Activated CD4-positive, CD25-positive, alpha-beta regulatory T cell treated with anti-CD3 and anti-CD28 coated beads, Interleukin-2, amount 50 U/mL, for 24 hours (primary cell): ENCODE results near the gene PHAF1.
A peak's percentile ranks its signal among the peaks of the same experiment; 100 is the strongest.

Source experiments
- ATAC-seq, 2 donors: fragments of 150-1000 bp; cut with Tn5 transposase; one replicate each; pipeline ENCODE4 v1.10.0; 2021; ENCODE audit warnings: mild to moderate bottlenecking in 1 of 2, moderate library complexity in 1 of 2

PHAF1 gene

DNA sequence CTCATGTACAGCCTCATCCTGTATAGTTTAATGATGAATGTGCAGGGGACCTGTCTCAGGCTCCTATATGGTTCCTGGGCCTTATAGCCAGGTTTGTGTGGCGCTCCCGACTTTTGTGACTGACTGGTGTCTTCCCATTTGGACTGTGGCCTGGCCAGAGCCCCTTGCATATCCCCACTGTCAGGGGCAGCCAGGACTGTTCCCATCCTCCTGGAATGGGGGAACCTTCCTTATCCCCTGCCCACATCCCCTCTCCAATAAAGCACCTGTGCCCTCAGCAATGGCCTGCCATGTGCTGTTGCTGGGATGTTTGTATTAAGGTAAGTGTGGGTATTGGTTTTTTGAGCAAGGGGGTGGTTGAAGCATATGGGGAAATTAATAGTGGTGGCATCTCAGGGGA, 38.5 kb downstream of the PHAF1 start:
- no peak for ATAC-seq

DNA sequence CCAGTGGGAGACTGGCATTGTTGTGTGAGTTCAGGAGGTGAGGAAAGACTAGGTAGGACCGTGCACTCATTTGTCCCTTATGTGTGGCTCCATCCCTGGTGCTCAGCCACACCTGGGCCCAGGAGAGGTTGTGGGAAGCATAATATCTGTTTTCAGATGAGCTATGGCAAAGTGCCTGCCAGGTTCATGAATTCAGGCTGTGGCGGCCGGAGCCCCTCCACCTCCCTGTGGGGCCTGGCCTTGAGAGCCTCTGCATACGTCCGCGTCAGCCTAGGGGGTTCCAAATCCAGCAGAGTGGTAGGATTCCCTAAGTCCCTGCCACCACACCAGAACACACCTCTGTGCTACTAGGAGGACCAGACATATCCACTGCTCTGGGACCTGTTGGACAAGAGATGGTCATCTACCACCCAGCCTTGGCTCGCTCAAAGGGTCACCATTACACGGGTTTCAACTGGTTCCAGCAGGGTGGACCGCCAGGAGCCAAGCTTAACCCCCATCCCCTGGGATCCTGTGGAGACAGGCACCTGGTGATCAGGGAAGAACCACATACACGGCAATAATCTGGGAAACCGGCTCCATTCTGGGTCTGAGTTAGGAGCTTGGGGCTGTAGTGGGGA, 39.0 kb downstream of the PHAF1 start:
- no peak for ATAC-seq

DNA sequence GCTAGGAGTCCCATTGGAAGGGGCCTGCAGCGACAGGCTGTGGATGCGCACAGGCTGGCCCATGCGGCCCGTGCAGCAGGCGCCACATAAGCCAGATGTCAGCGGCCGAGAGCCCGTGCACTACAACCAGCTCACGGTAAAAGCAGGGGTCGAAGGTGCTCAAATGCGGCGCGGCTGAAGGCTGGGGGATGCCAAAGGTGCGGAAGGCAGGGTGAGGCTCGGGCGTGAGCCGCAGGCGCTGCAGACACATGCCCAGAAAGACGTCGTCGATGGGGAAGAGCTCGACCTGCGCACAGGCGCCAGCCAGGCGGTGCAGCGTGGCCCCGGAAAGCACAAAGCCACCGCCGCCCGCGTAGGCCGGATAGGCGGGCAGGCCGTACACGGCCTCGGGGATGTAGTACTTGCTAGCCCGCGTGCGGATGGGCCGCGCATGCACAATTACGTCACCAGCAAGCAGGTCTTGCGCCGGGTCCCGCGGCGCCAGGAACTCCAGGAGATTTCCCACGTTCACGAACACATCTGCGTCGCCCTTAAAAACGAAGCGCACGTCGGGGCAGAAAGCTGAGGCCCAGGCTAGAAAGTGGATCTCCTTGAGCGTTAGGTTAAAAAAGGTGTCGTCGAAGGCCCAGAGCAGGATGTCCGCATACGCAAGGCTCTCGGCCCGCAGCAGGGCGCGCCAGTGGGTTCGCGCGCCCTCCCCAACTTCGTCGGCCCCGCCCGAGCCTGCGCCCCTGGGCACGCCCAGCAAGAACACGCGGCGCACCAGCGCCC, 39.7 kb downstream of the PHAF1 start:
- no peak for ATAC-seq

DNA sequence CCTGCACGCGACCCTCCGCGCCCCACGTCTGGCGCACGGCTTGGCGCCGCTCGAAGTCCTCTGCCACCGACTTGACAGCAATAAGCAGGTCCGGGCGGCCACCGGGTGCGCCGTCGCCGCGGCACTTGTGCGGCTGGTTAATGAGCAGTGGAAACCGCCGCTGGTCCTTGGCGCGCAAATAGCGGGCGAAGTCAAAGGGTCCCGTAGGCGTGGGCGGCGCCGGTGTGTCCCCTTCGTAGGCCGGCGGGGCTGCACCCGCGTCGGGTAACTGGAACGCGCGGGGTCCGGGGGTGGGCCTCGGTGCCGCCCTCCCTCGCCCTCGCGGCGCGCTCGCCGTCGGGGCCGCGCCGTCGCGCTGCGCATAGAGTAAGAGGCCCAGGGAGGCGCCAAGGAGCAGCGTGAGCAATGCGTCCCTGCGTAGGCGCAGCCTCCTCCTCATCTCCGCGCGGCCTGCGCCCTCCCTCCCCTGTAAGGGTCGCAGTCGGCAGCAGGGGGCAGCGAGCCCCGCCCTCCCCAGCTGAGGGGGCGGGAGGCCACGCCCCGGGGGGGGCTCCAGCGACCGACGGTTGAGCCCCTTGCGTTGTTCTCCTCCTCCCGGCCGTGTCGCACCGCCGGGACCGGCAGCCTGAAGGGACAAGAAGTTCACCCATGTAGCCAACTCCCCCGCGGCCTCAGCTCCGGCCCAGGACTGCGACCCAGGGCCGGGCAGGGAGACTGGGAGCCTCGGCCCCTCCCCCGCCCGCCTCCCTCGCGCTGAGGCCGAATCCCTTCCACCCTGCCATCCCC, 40.5 kb downstream of the PHAF1 start:
- peak; percentile 69 to 74 for ATAC-seq

DNA sequence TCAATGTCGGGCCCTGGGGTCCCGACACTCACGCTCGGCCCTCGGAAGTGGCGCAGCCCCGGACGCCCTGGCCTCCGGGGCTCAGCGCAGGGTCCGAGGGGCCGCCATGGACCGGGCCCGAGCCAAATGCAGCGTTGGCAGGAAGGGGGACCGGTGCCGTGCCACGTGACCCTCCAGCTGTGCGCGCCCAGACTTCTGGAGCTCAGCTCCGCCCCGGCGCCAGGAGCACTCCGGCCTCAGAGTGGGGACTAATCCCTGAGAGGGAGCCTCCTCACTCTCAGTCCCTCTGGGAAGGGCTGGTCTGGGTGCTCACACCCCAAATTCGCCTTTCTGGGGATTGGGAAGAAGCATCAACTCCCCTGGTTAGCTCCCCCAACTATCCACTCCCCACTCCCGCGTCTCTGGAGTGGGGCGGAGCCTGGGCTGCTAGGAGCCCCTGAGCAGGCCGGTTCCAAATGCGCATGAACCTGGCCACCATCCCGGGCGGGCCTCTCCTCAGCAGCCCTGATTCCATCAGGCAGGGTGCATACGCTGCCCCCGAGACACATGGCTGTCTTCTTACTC, 41.2 kb downstream of the PHAF1 start, which contains the start of gene B3GNT9:
Gene B3GNT9 (minus strand): TSS at position 166 of the 564 bp plus-strand sequence. CDS start 513 bp downstream, outside the sequence.
- no peak for ATAC-seq

DNA sequence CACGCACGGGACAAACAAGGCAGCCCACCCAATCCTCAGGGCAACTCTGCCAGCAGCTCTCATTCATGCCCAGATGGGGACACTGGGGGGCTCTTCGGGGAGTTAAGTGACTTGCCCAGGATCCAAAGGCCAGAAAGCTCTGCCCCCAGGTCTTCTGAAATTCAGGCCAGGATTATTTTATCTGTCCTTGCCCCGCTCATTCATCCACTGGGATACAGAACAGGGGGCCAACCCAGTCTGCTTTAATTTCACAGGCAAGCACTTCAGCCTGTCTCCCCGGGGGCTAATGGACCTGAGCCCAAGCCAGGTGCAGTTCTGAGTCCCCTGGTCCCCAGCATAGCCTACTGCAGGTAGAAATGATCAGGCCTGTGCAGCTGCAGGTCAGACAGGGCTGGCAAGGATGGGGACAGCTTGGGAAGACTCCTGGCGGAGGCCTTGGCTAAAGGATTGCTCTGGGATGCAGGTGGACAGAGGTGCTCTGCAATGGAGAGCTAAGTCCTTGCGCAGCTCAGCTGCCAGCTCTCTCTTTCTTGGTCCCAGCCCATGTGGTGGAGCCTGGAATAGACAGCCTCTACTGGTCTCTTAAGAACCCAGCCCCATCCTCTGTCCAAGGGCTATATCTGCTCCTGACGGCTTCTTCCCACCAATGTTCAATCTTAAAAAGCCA, 41.8 kb downstream of the PHAF1 start:
- no peak for ATAC-seq

DNA sequence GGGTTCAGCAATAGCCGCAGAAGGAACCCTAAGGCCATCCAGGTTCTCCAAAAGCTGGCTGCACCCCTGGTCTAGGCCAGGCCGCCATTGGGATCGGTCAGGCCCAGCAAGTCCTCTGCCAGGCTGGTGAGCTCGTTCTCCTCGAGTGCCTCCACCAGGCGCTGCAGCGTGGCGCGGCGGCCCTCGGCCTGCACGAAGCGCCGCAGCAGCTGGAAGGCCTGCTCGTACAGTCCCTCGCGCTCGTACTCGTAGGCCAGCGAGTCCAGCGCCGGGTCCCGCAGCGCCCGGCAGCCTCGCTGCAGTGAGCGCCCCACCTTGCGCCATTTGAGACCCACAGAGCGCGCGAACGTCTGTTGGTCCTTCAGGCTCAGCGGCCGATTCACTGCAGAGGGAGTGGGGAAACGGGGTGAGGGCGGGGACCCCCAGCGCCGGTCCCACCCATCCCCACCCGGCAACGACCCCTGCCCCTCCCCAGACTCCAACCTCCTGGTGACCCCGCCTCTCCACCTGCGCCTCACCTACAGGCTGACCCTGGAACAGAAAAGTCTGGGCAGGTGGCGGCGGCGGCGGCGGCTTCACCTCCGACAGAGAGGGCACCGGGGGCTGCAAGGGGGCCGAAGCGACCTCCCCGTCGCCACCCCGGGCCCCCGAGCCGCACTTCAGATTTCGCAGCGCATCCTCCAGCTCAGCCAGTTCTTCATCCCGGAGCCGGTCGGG, 45.0 kb downstream of the PHAF1 start:
- ATAC-seq = no peak

DNA sequence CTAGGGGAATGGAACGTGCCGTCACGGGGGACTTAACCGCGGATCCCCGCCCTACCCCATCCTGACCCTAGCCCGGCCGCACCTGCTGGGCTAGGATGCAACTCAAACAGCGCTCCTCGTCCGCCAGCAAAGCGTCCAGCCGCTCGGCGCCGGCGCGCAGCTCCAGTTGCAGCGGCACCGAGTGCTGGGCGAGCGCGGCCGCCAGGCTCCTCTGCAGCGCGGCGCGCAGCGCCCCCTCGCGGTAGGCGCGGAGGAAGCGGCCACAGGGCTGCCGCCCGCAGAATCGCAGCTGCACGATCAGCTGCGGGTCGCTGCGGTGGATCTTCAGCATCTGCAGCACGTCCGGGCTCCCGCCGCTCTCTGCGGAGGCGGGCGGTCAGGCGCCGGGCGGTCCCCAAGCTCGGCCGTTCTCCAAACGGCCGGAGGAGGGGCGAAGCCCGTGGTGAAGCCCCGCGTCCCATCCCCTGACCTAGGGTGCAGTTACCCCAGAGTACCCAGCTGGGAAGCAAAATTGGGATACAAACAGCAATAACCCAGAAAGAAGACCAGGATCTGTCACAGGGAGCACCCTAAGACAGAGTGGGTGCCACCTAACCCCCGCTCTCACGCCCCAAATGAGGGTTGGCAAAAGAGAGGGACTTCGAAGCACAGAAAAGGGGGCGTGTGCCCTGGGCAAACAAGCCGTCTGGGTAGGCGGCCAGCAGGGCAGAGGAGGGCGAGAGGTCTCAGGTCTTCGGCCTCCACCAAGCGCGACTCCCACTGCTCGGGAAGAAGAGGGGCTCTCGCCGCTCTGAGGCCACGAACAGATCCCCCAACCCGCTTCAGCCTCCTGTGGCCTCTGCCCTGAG, 45.8 kb downstream of the PHAF1 start:
- peak; percentile 48 to 52 for ATAC-seq

DNA sequence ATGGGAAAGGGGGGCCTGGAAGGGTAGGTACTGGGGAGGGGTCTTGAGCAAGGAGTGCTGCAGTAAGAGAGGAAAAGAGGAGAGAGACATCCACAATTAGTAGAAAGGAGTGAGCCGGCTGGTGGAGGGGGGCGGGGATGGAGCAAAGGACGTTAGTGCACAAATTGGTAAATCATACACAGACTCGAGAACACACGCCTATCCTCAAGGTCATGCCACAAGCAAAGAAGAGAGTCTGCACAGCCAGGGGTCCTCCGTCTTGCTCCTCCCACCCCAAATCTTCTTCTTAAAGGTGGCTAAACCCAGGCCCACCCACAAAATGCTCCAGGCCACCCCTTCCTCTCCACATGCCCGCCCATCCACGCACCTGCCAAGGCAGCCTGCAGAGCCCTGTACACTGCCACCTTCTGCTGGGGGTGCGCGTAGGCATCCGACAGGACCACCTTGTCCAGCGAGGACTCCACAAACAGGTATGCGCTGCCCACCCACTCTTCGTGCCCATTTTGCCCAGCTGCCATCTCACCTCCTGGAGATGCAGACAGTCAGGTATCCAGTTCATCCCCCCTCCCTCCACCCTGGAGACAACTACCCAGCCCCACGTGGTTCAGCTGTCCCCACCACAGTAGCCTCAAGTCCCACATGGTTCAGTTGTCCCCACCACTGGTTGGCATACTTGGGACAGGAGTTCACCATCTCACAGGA, 46.6 kb downstream of the PHAF1 start:
- ATAC-seq = no peak

DNA sequence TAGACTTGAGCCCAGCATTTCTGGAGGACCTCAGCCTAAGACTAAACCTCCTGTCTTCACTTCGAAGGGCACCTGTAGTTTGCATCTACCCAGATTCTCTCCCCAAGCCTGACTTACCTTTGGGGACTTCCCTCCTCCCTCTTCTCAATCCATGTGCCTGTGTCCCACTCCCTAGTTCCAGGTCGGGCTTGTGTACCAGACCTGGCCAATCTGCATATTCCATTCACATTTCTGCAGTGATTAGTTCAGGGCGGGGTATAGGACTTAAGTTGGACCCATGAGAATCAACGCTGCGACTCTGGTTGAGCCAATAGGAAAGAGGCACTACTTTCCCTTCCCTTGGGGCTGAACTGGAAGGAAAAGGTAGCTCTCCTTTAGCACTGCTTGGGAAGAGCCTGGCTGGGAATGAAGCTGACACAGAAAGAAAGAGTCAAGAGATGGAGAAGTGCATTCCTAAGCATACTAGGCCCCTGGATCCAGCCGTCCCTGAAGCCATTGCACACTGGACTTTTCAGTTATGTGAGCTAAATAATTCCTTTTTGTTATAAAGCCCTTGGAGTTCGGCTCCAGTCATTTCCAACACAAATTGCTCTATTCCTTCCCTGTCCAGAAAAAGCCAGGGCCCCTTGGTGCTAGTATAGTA, 47.5 kb downstream of the PHAF1 start:
- ATAC-seq = no peak

DNA sequence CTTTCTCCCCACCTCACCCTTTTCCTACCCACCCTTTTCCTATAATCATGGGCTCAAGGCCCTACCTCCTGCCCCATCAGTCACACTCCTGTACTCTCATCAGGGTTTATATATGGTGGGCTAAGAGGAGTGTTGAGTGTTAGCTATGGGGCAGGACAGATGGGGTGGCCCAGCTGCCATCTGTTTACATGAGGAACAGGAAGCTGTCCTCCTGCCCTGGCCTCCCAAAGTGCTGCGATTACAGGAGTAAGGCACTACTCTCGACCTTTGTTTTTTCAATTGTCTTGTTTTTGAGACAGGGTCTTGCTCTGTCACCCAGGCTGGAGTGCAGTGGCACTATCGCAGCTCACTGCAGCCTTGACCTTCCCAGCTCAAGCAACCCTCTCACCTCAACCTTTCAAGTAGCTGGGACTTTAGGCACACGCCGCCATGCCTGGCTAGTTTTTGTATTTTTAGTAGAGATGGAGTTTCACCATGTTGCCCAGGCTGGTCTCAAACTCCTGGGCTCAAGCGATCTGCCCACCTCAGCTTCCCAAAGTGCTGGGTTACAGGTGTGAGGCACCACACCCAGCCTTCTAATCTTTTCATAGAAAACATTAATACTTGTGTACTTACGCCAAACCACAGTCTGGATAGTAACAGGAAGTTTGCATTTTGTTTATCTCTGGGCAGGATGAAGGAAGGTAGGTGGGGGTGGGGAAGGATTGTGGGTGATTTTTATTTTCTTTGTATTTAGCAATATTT, 48.3 kb downstream of the PHAF1 start:
- no peak for ATAC-seq

DNA sequence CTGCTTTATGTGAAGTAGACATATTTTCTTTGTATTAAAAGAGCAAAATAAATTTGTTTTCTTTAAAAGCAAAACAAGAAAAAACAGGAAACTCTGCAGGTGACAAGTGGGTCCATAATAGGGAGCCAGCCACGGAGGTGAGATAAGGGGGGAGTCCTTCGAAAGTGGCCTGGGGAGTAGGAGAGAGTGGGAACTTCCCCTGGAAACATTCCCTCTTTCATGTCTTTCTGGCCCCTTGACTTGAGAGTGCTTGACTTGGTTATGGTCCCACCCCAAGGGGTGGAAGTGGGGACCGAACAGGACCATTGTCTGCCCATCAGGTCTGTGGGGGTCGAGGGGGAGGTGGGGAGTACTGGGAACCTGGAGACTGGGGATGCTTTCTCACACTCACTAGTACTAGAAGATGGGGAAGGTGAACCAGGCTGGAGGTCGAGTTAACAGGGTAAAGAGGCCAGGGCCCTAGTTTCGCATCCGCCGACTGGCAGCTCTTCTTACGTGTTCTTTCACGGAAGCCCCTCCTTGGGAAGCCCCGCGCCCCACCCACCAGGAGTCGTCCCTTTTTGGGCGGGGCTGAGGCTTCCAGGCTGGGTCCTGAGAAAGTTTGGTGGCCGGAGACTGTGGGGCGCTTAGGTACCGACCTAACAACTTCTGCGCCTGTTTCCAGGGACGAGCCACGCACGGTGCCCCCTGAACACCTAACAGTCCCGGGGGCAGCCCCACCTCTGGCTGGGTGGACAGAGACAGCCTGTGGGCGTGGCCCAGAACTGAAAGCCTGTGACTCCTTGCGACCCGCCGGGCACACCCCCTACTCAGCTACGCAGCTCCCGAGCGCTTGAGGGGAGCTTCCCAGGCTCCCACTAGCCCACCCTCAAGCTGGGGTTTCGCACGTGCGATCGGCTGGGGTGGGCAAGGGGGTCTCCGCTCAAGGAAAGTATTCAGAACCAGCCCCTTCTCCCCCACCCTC, 49.2 kb downstream of the PHAF1 start:
- ATAC-seq = peak; percentile 36 to 42

DNA sequence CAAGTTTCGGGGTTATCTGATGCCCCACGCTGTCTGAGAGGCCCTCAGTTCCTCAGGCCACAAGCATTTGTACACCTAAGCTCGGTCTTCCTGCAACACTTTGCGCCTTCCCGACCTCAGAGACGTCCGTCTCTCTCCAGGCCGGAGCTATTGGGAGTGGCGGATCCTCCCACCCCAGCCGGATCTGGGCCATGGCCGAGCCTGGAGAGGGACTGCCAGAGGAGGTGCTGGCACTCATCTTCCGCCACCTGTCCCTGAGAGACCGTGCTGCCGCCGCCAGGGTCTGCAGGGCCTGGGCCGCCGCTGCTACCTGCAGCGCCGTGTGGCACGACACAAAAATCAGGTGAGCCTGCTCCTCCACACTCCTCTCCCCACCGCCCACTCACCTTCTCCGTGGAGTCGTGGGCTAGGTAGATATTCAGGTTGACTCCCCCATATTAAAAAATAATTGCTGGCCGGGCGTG, 51.9 kb downstream of the PHAF1 start:
- ATAC-seq = no peak

DNA sequence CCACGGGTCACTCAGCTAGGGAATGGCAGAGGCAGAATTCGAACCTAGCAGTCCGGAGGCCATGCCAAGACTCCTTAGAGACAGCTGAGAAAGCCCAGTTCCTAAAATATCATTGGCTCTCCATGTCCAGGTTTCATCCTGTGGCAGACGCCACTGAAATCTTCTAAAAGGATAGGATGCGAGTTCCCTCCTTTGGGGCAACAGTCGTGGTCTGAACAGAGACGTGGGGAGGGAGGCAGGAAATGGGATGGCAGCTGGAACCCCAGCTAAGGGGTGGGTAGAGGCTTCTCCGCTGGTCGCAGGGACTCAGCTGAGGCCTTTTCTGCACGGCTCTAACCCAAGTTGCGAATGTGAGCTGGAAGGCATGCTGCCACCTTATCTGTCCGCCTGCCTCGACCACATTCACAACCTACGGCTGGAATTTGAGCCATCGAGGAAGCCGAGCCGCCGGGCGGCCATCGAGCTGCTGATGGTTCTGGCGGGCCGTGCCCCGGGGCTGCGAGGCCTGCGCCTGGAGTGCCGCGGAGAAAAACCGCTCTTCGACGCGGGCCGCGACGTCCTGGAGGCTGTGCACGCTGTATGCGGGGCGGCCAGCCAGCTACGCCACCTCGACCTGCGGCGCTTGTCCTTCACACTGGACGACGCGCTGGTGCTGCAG, 52.9 kb downstream of the PHAF1 start:
- no peak for ATAC-seq

DNA sequence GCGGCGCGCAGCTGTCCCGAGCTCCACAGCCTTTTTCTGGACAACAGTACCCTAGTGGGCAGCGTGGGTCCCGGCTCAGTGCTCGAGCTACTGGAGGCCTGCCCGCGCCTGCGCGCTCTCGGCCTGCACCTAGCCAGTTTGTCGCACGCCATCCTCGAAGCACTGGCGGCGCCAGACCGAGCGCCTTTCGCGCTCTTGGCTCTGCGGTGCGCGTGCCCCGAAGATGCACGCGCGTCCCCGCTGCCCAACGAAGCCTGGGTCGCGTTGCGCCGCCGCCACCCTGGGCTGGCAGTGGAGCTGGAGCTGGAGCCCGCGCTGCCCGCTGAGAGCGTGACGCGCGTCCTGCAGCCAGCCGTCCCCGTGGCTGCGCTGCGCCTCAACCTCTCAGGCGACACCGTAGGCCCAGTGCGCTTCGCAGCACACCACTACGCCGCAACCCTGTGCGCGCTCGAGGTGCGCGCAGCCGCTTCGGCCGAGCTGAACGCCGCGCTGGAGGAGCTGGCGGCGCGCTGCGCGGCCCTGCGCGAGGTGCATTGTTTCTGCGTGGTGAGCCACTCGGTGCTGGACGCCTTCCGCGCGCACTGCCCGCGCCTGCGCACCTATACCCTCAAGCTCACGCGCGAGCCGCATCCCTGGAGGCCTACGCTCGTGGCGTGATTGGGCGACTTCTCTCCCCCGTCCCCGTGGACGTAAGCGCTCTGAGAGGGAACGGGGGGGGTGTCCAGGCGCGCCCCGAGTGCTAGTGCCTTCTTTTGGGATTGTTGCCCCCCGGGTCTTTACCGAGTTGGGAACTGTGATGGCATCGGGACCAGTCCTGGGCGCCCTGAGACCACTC, 53.6 kb downstream of the PHAF1 start:
- no peak for ATAC-seq

DNA sequence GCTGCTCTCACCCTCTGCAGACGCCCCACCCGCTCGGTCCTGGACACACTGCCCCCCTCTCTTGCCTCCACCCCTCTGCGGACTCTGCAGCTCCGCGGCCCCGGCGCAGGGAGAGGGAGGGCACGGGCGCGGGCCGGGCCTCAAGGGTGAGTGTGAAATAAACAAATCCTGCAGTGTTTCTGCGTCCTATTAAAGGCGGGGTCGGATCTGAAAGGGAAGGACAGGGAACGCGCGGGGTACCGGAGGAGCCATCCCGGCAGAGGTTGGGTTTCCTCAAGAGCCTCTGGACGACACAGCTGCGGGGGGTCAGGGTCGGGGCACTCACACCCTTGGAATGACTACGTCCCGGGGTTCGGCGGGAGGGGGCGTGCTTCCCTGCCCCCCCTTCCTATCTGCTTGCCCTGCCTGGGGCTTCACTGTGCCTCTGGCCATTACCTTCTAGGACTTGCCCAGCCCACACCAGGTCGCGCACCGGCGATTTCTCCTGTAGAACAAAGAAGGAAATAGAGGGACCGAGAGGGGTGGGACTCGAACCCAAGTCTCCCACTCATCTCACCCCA, 54.3 kb downstream of the PHAF1 start:
- no peak for ATAC-seq
